ENCODE measurements around the gene ABCG8. TPM values are rescaled to one million over a fixed set of nuclear protein-coding genes. Genes with fewer than 3 reads are reported as not detected.

The ABCG8 gene
- total RNA-seq, 4 donors from 2014 or later: 0.09 TPM; not detected in 3

DNA sequence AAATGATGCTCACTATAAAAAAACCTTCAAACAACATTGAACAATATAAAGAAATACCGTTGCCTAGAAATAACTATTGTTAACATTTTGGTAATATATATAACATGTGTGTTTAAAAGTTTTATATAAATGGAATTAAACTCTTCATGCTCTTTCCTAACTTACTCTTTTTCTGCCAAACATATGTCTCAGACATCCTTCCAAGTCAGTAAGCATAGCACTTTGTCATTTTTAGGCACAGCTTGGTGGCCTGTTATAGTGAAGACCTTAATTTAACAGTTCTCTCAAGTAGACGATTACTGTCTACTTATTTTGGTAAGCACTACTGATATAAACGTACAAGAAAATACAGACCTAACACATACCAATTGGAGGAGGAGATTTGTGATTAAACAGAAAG, 24.1 kb upstream of the ABCG8 start:
- Histone ChIP-seq H3K27me3 (no peaks in the 10 kb centered on the region), H3K4me1 (no peaks in the 10 kb centered on the region), H3K4me3 (no peak overlapping the region), H3K27ac (no peak overlapping the region), H3K9me3 (no peaks in the 10 kb centered on the region), H3K36me3 (no peaks in the 10 kb centered on the region)
- no peak for TF ChIP-seq POLR2A (IDR thresholded peaks at IDR 0.05)
- TF ChIP-seq, protein P1, sequence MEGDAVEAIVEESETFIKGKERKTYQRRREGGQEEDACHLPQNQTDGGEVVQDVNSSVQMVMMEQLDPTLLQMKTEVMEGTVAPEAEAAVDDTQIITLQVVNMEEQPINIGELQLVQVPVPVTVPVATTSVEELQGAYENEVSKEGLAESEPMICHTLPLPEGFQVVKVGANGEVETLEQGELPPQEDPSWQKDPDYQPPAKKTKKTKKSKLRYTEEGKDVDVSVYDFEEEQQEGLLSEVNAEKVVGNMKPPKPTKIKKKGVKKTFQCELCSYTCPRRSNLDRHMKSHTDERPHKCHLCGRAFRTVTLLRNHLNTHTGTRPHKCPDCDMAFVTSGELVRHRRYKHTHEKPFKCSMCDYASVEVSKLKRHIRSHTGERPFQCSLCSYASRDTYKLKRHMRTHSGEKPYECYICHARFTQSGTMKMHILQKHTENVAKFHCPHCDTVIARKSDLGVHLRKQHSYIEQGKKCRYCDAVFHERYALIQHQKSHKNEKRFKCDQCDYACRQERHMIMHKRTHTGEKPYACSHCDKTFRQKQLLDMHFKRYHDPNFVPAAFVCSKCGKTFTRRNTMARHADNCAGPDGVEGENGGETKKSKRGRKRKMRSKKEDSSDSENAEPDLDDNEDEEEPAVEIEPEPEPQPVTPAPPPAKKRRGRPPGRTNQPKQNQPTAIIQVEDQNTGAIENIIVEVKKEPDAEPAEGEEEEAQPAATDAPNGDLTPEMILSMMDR (IDR thresholded peaks at IDR 0.05): no peak
- intact Hi-C loops (cut with DNase I; ENCODE audit: low total_unique reads): no loop called here
- DNase-seq: no peak

DNA sequence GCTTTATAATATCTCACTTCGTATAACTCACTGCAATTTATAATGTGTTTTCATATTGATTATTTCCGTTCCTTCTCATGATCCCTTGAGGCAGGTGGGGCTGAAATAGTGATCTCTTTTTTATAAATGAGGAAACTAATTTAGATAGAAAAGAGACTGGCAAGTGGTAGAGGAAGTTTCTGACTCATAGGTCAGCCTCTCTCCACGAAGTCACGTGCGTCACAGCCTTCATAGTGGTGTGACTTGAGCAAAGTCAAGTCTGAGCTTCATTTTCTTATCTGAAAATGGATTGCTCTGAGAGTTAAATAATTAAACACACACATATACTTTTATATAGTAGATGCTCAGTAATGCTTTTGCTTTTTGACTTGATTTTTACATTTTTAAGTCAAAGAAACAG, 20.0 kb upstream of the ABCG8 start:
- H3K27me3 ChIP-seq: no peaks in the 10 kb centered on the region
- no peak overlapping the region for H3K27ac ChIP-seq
- no peaks in the 10 kb centered on the region for H3K36me3 ChIP-seq
- H3K4me3 ChIP-seq: no peak overlapping the region
- no peak for DNase-seq
- intact Hi-C loops (cut with DNase I; ENCODE audit: low total_unique reads): no loop called here
- no peaks in the 10 kb centered on the region for H3K9me3 ChIP-seq
- H3K4me1 ChIP-seq: no peaks in the 10 kb centered on the region
- no peak for TF ChIP-seq POLR2A (IDR thresholded peaks at IDR 0.05)
- TF ChIP-seq, protein P1 (IDR thresholded peaks at IDR 0.05): no peak

DNA sequence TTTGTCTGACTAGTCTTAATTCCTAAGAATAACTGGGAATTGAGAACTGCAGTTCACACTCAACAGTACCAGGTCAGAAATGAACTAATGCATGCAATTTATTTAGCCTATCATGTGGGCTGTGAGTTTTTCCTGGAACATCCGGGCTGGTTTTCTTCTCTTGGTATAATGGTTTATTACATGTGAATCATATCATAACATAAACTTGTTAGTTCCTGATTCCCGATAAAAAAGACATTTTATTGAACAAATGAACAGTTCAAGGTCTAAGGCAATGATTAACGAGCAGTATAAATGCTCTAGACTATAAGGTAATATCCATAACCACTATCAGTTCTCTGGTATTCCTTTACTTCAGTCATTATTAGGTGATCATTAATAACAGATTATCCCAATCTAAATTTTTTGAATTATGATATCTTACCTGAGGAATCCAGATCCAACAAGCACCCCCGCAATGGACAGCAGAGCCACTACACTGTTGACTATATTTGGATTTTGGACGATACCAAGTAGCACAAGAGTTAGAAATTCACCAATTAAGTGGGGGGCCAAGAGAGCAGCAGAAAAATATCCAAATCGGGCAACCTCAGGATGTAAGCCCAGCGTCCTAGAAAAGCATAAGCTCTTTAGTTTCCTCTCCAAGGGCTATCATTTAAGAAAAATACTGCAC, 19.1 kb upstream of the ABCG8 start:
- no peak for DNase-seq
- TF ChIP-seq POLR2A (IDR thresholded peaks at IDR 0.05): no peak
- H3K27me3 ChIP-seq: no peaks in the 10 kb centered on the region
- no peaks in the 10 kb centered on the region for H3K9me3 ChIP-seq
- H3K27ac ChIP-seq: no peak overlapping the region
- no peak overlapping the region for H3K4me3 ChIP-seq
- intact Hi-C loops (cut with DNase I; ENCODE audit: low total_unique reads): no loop called here
- no peaks in the 10 kb centered on the region for H3K36me3 ChIP-seq
- H3K4me1 ChIP-seq: no peaks in the 10 kb centered on the region

DNA sequence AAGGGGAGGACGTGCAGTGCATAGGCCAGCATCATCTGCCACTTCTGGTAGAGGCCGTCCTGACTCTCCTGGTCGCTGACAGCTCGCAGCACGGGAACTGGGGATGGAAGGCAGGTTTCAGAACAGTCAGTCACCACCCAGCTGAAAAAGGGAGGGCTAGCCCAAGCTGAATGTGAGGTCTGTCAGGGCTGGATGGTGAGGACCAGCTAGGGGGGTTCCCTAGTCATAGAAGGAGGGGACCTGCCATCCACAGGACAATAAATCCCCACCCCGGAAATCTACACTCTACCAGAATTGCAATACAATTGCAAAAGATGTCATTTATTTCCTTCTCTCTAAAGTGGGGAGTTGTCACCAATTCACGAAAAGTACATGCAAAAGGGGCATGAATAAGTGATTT, 15.9 kb upstream of the ABCG8 start:
- Histone ChIP-seq H3K4me1 (no peaks in the 10 kb centered on the region), H3K27me3 (no peaks in the 10 kb centered on the region), H3K4me3 (no peak overlapping the region), H3K36me3 (no peaks in the 10 kb centered on the region), H3K27ac (no peak overlapping the region), H3K9me3 (no peaks in the 10 kb centered on the region)
- DNase-seq: no peak
- TF ChIP-seq, protein P1 (IDR thresholded peaks at IDR 0.05): no peak
- no peak for TF ChIP-seq POLR2A (IDR thresholded peaks at IDR 0.05)
- intact Hi-C loops (cut with DNase I; ENCODE audit: low total_unique reads): no loop called here

DNA sequence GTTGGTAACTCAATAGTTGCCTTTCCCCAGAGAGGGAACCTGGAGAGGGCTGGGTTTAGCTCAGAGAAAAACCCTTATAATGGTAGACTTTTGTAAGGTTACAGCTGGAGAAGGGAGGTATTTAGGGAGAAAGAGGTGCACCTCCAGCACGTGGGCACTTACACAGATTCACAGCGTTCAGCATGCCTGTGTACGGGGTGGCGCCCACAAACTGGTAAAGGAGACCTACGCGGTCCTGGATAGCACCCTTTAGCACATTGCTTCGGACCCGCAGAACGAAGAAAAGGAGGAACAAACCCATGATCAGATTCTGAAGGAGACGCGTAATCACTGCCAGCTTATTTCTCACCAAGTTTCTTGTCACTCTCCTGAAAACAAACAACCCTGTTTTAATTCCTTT, 15.0 kb upstream of the ABCG8 start:
- Histone ChIP-seq H3K4me3 (no peak overlapping the region), H3K4me1 (no peaks in the 10 kb centered on the region), H3K27me3 (no peaks in the 10 kb centered on the region), H3K27ac (no peak overlapping the region), H3K36me3 (no peaks in the 10 kb centered on the region), H3K9me3 (no peaks in the 10 kb centered on the region)
- no peak for DNase-seq
- no peak for TF ChIP-seq POLR2A (IDR thresholded peaks at IDR 0.05)
- TF ChIP-seq, protein P1 (IDR thresholded peaks at IDR 0.05): no peak
- intact Hi-C loops (cut with DNase I; ENCODE audit: low total_unique reads): no loop called here

DNA sequence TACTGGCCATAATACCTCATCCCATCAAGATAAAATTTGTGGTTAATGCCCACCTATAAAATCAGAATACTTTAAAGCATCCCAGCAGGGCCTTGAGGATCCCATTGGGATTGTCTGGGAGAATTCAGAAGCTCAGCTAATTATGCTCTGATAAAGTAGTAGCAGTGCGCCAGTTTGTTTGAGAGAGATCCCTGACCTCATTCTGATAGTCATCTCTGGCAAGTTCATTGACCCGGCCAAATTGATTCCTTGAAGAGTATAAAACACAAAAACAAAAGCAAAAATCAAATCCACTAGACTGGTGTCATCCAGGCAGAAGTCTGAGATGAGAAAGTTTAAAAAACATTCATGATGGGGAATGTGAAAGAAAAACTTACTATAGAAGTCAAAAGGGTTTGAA, 14.3 kb upstream of the ABCG8 start:
- intact Hi-C loops (cut with DNase I; ENCODE audit: low total_unique reads): no loop called here
- H3K27me3 ChIP-seq: no peaks in the 10 kb centered on the region
- DNase-seq: no peak
- no peaks in the 10 kb centered on the region for H3K9me3 ChIP-seq
- H3K27ac ChIP-seq: no peak overlapping the region
- TF ChIP-seq, protein P1 (IDR thresholded peaks at IDR 0.05): no peak
- TF ChIP-seq POLR2A (IDR thresholded peaks at IDR 0.05): no peak
- H3K36me3 ChIP-seq: no peaks in the 10 kb centered on the region
- H3K4me3 ChIP-seq: no peak overlapping the region
- no peaks in the 10 kb centered on the region for H3K4me1 ChIP-seq
